Measurements from ENCODE around the gene SLC35D2. TPM values are rescaled to one million over a fixed set of nuclear protein-coding genes. Genes with fewer than 3 reads are reported as not detected.
A peak's percentile ranks its signal among the peaks of the same experiment; 100 is the strongest.

The SLC35D2 gene
- total RNA-seq, 1 experiment from 2014 or later: 19.0 TPM

DNA sequence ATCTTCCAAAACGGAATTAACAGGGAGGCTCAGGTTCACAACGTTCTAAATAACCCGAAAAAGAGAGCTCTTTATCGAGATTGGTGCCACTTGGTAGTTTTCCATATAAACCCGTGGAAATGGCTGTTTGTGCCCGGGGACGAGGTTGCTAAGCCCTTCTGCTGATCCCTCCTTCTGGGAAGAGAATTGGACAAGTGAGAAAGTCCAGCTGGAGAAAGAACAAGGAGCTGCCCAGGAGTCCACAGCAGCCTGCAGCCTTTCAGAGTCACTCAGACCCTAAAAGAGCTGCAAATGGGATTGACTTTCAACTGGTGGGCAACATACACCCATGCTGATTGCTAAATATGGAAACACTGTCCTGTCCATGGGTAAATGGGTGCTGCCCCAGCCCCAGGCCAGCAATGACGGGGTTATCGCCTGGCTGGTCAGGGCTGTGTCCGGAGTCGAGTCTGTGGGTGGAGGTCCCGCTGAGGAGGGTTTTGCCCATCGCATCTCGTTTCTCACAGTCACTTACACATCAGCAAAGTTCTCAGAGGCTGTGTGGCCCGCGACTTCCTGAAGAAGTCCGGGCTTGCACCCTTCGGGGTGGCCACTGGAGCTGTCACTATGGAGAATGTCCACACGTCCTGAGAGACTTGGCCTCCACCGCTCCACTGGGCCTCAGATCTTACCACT, 40.8 kb downstream of the SLC35D2 start:
- Histone ChIP-seq H3K4me2 (ENCODE audit: insufficient read depth, insufficient read length, low read length) (no peak overlapping the region), H3K56ac (ENCODE audit: insufficient read length, low read depth, low read length) (no peak overlapping the region), H3K79me1 (ENCODE audit: insufficient read depth, low read depth, low read length, poor library complexity, severe bottlenecking) (no peaks in the 10 kb centered on the region), H2BK20ac (ENCODE audit: low read depth, low read length, poor library complexity, severe bottlenecking) (no peak overlapping the region), H2BK5ac (ENCODE audit: insufficient read length, low read length) (no peak overlapping the region), H3K27me3 (ENCODE audit: insufficient read depth, low read length) (no peaks in the 10 kb centered on the region), H3K27ac (ENCODE audit: insufficient read length, low read depth, low read length) (no peak overlapping the region), H2AFZ (ENCODE audit: low read length) (no peak overlapping the region), H3T11ph (ENCODE audit: low read length) (no peak overlapping the region), H2AK5ac (ENCODE audit: insufficient read length, low read length) (no peak overlapping the region), H3K18ac (ENCODE audit: insufficient read length, low read depth, low read length) (peak overlapping the region; percentile 7), H2BK15ac (ENCODE audit: low read depth, low read length) (no peak overlapping the region), H4K8ac (replicated peaks; ENCODE audit: insufficient read length, low read depth, low read length) (no peak overlapping the region), H2BK120ac (ENCODE audit: low read depth, low read length, poor library complexity, severe bottlenecking) (no peak overlapping the region), H3K4me1 (ENCODE audit: insufficient read depth, low read length) (peaks cover 9% of the 10 kb centered on the region), H3K9me3 (ENCODE audit: control insufficient read depth, low read depth, low read length) (no peaks in the 10 kb centered on the region), H4K5ac (ENCODE audit: insufficient read length, low read depth, low read length) (no peak overlapping the region), H2BK12ac (ENCODE audit: insufficient read length, low read depth, low read length) (no peak overlapping the region), H3K9ac (ENCODE audit: extremely low read depth, insufficient read length, low read length) (no peak overlapping the region), H3K23ac (ENCODE audit: insufficient read length, low read depth, low read length) (no peak overlapping the region), H3K4ac (ENCODE audit: low read depth, low read length) (no peak overlapping the region), H3K79me2 (ENCODE audit: insufficient read depth, low read length) (no peaks in the 10 kb centered on the region), H3K23me2 (ENCODE audit: insufficient read length, low read depth, low read length, poor library complexity, severe bottlenecking) (no peaks in the 10 kb centered on the region), H3K14ac (ENCODE audit: insufficient read depth, low read length) (no peak overlapping the region), H4K91ac (ENCODE audit: insufficient read length, low read depth, low read length) (no peak overlapping the region), H4K20me1 (ENCODE audit: control insufficient read depth, insufficient read depth, insufficient read length) (no peaks in the 10 kb centered on the region)
- no peak for DNase-seq
- no peaks in the 10 kb centered on the region for H3K27me3 Mint-ChIP-seq (ENCODE audit: low read depth)
- H3K27ac Mint-ChIP-seq: peak overlapping the region in 1 of 3 experiments; percentile 9; a peak in 1 of 7 replicates
- H3K36me3 Mint-ChIP-seq (ENCODE audit: insufficient read depth in 1 of 3, low read depth in 3 of 3): no peaks in the 10 kb centered on the region
- TF ChIP-seq, protein P1, sequence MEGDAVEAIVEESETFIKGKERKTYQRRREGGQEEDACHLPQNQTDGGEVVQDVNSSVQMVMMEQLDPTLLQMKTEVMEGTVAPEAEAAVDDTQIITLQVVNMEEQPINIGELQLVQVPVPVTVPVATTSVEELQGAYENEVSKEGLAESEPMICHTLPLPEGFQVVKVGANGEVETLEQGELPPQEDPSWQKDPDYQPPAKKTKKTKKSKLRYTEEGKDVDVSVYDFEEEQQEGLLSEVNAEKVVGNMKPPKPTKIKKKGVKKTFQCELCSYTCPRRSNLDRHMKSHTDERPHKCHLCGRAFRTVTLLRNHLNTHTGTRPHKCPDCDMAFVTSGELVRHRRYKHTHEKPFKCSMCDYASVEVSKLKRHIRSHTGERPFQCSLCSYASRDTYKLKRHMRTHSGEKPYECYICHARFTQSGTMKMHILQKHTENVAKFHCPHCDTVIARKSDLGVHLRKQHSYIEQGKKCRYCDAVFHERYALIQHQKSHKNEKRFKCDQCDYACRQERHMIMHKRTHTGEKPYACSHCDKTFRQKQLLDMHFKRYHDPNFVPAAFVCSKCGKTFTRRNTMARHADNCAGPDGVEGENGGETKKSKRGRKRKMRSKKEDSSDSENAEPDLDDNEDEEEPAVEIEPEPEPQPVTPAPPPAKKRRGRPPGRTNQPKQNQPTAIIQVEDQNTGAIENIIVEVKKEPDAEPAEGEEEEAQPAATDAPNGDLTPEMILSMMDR (conservative IDR thresholded peaks at IDR 0.05): no peak
- no peaks in the 10 kb centered on the region for H3K9me3 Mint-ChIP-seq
- H3K4me1 Mint-ChIP-seq: peaks cover 36 to 49% of the 10 kb centered on the region in 2 experiments
- WGBS (ENCODE audit: extremely low coverage, insufficient read length, low lambda C conversion rate): no CpG with 5 or more reads among the region's 20 CpGs
- H3K4me3 Mint-ChIP-seq: no peak overlapping the region
